SIG-M5 (cell line): Measurements from ENCODE around the gene EPC2.
"Not testable (repeated sequence)": the region's sequence is repeated elsewhere in the genome, so short reads cannot be mapped to it uniquely, and the experiment has no call there.

Source experiments
- DNase-seq: peaks from one replicate; lab custom pipeline; 2025; lab: John Stamatoyannopoulos, UW

EPC2 gene

DNA sequence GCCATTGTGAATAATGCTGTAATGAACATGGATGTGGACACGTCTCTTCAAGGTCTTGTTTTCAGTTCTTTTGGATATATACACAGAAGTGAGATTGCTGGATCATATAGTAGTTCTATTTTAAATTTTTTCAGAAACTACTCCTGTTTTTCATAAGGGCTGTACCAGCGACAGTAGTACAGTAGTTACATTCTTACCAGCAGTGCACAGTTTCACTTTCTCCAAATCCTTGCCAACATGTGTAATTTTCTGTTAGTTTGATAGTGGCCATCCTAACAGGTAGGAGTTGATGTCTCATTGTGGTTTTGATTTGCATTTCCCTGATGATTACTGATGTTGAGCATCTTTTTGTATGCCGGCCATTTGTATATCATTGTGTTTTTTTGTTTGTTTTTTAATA, 81.7 kb downstream of the EPC2 start:
- no peak for DNase-seq

- no peak for DNase-seq
These were observed 85.5 kb downstream of the EPC2 start for GRCh38 chr2:148730085-148730484.

DNA sequence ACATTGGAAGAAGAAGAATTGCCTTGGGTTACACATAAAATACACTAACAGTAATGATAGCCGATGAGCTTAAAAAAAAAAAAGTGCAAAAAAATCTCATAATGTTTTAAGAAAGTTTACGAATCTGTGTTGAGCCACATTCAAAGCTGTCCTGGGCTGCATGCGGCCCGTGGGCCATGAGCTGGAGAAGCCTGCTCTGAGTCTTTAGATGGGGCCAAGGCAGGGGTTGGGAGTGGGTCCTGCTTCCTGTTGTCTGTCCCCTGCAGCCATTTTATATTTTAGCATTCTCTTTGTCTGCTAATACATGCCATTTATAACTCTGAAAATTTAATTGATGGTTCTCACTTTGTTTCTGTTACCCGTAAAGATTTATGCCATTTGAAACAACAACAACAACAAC, 93.2 kb downstream of the EPC2 start:
- DNase-seq: no peak

DNA sequence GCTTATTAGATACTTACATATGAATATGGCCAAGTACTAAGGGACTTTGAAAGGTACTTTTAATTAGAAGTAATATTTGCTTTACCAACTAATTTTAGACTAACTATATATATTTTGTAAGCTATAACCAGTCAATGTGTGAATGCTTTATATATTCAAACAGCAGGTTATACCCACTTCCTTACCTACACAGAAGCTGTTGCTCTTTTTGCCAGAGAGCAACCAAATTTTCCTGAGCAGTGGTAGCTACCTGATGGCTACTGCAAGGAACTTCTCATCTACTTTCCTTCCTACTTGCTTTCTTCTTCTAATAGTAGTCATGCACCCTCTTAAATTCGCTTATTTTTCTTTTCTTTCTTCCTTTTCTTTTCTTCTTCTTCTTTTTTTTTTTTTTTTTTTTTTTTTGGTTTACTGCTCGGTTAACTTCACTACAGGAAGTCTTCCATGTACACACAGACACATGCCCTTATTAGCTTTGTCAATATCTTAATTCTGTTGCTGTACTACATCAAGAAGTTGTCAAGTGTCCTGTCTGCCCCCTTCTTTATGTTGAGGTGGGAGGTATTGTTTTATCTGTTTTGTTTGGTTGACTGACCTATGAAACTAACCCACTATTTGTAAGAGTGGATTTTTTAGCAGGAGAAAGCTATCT, 95.0 kb downstream of the EPC2 start:
- DNase-seq: no peak

- DNase-seq: no peak
These were observed 97.8 kb downstream of the EPC2 start for GRCh38 chr2:148742373-148742772.

DNA sequence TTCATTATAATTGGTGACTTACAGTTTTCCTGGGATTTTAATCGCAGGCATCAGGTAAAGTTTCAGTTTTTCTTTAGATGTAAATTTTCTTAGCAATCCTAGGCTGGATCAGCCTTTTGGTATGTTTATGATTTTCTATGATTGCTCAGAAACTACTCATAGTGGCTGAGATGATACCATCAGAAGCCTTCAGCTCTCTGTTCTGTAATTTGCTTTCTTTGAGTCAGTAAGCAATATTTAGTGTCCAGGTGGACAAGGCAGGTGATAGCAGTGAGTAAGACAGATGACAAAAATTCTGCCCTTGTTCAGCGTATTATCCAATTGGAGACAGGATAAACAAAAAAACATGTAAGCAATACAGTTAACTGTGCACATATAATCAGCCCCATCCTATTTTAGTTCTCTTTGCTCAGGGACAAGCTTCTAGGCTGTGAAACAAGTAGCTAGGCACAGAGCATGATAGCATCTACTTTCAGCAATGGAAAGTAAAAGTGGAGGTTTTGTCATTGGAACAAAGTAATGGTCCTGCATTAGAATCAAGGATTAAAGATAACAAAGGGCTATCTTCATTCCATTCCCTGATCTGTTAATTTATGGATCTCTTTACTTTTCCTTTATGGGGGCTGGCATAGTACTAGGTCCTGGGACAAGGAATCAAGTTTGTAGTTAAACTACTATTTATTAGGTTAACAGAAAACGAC, 100.8 kb downstream of the EPC2 start:
- DNase-seq: no peak

DNA sequence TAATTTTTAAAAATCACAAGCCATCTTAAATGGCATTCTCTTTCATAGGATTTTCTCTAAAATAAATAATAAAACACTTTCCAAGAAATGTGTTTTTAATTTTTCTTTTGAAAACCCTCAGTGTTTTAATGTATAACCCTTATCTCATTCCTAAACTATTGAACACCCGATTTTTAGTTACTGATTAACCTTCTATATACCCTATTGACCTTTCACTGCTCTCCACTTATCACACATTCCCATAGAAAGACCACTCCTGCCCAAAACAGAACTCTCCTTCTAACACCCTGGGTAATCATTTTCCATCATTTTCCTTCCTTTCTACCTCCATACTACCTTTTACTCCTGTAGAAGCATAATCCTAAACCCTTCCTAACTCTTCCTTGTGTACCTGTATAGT, 102.4 kb downstream of the EPC2 start:
- no peak for DNase-seq

DNA sequence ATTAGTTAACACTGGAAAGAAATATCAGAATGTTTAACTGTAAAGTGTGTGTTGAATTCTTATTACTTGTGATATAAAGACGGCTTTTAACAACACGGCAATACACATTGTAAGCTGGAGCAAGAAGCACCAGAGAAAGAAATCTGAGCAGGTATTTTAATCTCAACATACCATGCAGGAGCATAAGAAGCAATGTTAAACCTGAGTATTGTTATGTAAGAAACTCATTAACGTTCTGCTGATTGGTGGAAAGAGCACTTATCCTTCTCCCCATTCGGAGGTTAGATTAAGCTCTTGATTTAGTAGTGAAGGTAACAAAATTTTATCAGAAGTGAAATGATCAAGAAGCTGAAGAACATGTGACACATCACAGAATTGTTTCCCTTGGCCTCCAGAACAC, 107.4 kb downstream of the EPC2 start:
- DNase-seq: no peak

- DNase-seq: no peak
These were observed 108.4 kb downstream of the EPC2 start for GRCh38 chr2:148752977-148753376.

DNA sequence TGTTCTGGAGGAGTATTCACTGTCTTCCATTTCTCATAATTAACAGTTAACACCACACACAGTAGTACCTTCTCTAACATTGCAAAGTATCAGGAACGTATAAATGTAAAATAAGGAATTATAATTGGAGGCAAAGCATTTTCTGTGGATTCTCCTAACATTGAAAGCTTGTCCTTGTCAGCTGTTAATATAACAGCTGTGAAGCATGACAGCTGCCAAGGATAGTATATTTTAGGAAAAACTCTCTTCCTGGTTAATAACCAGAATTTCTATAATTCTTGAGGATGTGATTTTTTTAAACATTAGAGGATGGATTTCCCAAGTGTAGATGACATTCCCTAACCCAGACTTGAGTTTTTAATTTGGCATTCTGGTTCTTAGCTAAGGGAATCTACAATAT, 110.3 kb downstream of the EPC2 start:
- no peak for DNase-seq

DNA sequence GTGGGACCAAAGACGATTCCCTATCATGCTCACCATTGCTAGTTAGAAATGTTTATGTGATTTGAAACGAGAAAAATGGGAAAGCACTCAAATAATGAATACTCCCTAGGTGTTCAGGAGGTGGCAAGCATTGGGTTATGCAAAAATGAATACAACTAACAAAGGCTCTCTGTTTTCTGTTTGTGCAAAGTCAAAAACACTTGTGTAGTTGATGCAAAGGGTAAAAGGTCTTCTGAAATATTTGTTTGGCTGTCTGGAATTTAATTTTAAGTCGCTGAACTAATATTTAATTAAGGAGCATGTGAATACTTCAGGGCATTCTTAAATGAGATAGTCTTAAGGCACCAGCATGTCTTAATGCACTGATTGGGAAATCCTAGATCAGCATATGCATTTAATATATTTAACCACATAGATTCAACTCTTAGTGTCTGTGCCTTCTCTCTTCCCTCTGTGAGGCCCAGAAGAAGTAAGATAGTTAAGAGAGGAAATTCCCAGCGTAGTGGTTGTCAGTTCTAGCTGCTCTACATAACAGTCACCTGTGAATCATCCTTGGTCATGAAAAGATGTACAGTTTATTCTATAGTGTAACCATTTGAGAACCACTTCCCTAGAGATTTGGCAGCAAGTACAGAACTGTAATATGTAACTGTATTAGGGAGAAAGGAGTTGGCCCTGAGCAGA, 111.9 kb downstream of the EPC2 start:
- DNase-seq: no peak

DNA sequence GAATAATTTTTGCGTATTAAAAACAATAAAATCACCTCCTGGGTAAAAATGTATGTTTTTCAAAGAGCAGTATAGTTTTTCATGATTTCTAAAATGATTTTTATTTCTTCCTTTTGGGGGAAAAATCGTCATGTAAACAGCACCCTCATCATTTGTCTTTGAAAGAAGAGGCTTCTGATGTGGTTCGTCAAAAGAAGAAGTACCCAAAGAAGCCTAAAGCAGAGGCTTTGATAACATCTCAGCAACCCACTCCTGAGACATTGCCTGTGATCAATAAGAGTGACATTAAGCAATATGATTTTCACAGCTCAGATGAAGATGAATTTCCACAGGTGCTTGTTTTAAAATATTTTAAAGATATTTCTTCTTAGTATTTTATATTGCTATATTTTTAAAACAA, 120.3 kb downstream of the EPC2 start:
- no peak for DNase-seq

- no peak for DNase-seq
These were observed 125.5 kb downstream of the EPC2 start for GRCh38 chr2:148770047-148770446.

DNA sequence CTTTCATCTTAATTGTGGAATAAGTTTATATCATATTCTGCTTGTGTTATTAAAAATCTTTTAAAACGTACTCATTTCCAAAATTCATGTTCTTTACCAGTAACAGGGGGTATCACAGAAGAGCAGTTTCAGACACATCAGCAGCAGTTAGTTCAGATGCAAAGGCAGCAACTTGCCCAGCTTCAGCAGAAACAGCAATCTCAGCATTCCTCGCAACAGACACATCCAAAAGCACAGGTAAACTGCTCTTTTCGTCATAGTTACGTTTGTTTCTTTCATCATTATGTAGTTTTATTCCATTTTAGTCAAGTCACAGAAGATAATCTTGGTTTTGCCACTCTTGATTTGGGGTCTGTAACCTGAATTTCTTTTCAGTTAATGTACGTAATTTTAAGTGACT, 137.0 kb downstream of the EPC2 start:
- no peak for DNase-seq

DNA sequence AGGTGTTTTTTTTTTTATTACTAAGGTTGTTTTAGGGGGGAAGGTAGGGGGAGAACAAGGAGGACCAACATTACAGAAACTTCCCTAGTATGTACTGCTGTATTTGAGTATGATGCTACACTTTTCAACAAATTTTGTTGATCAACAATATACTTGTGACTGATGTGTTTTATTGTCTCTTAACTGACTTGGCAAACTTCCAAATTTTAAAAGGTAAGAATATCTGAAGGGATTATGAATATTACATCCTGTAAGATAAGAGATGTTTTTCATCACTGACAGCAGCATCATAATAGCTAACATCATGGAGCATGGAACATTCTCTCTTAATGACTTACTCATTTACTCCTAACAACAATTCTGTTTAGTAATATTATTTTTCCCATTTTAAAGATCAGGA, 144.5 kb downstream of the EPC2 start:
- no peak for DNase-seq

DNA sequence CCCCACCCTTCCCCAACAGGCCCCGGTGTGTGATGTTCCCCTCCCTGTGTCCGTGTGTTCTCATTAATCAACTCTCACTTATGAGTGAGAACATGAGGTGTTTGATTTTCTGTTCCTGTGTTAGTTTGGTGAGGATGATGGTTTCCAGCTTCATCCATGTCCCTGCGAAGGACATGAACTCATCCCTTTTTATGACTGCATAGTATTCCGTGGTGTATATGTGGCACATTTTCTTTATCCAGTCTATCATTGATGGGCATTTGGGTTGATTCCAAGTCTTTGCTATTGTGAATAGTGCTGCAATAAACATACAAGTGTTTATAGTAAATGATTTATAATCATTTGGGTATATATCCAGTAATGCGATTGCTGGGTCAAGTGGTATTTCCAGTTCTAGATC, 145.6 kb downstream of the EPC2 start:
- DNase-seq: not testable (repeated sequence)

- DNase-seq: no peak
These were observed 150.0 kb downstream of the EPC2 start for GRCh38 chr2:148794558-148794957.

DNA sequence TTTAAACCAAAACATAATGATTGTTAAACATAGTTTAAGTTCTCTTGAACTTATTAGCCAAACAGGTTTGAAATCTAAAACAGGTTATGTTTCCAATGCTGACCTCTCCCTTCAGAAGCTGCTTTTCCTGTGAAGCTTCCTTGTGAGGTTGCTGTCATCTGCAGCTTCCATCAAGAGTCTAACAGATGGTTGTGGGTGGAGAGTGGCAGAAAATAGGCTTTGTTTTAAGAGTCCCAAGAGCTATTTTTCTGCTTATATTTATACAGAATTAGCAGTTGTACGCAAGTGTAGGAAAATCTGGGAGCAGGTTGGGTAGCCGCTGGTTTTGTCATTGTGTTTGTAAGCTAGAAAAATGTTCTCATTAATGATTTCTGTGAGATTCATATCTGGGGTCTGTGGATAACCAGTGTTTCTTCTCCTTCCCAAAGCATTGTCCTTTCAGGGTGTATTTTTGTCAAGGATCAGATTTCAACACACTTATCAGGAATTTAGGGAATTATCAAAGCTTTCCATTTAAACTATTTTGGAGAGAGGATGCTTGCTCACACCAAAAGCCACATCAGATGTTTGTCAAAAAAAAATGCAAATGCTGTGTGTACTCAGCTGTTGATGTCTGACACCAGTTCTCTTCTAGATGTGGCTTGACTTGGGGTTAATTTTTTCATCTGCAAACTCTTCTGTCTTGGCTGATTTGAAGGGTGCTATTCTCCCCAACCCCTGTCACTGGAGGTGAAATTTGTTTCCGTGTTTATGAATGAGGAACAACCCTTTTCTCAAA, 152.4 kb downstream of the EPC2 start:
- DNase-seq: no peak

DNA sequence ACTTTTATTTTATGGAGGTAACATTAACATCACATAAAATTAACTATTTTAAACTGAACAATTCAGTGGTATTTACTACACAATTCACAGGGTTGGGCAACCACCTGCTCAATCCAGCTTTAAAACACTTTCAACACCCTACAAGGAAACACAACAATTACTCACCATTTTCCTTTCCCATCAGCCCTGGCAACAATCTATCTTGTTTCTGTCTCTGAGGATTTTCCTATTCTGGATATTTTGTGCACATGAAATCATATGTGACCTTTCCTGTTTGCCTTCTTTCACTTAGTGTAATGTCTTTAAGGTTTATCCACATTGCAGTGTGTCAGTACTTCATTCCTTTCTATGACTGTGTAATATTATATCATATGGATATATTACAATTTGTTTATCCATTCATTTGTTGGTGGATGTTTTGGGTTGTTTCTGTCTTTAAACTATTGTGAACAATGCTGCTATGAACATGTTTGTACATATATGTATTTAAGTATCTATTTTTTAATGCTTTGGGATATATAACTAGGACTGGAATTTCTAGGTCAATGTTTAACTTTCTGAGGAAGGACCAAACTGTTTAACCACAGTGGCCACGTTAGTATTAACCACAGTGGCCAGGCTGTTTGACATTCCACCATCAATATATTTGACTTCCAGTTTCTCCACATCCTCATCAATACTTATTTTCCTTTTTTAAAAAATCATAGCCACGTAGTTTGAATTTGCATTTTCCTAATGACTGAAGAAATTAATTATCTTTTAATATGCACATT, 158.1 kb downstream of the EPC2 start:
- no peak for DNase-seq

GRCh38 chr2:148810081-148810480, 165.5 kb downstream of the EPC2 start:
- no peak for DNase-seq

GRCh38 chr2:148812306-148812705, 167.8 kb downstream of the EPC2 start:
- DNase-seq: no peak

- DNase-seq: no peak
These were observed 169.1 kb downstream of the EPC2 start for GRCh38 chr2:148813603-148814065.
